Measurements from ENCODE around the gene SEMA5A.

Gene SEMA5A

GRCh38 chr5:9545992-9546851, at the start of gene SEMA5A:
TSS of gene SEMA5A (minus strand) at chr5:9546075. CDS start at chr5:9379946, 166,129 bp downstream.
- DNase-seq: peak; percentile 1 to 6

GRCh38 chr5:9594913-9595312, 49.0 kb upstream of the SEMA5A start:
- DNase-seq: no peak

GRCh38 chr5:9589049-9589835, 43.4 kb upstream of the SEMA5A start:
- DNase-seq: no peak

- no peak for DNase-seq
Measured at GRCh38 chr5:9588254-9588653, 42.4 kb upstream of the SEMA5A start.

- no peak for DNase-seq
Measured at GRCh38 chr5:9587135-9587534, 41.3 kb upstream of the SEMA5A start.

GRCh38 chr5:9582406-9582805, 36.5 kb upstream of the SEMA5A start:
- DNase-seq: no peak

- DNase-seq: no peak
Measured at GRCh38 chr5:9573796-9574195, 27.9 kb upstream of the SEMA5A start.

- DNase-seq: no peak
Measured at GRCh38 chr5:9572246-9572645, 26.4 kb upstream of the SEMA5A start.

- DNase-seq: no peak
Measured at GRCh38 chr5:9570876-9571275, 25.0 kb upstream of the SEMA5A start.

GRCh38 chr5:9567039-9567438, 21.2 kb upstream of the SEMA5A start:
- no peak for DNase-seq

GRCh38 chr5:9564752-9565151, 18.9 kb upstream of the SEMA5A start:
- DNase-seq: no peak

- DNase-seq: no peak
Measured at GRCh38 chr5:9562141-9562540, 16.3 kb upstream of the SEMA5A start.

GRCh38 chr5:9559965-9560364, 14.1 kb upstream of the SEMA5A start:
- DNase-seq: no peak

GRCh38 chr5:9558319-9558965, 12.6 kb upstream of the SEMA5A start:
- no peak for DNase-seq

- no peak for DNase-seq
Measured at GRCh38 chr5:9557696-9558095, 11.8 kb upstream of the SEMA5A start.

GRCh38 chr5:9555961-9556360, 10.1 kb upstream of the SEMA5A start:
- DNase-seq: no peak

GRCh38 chr5:9554122-9554521, 8.2 kb upstream of the SEMA5A start:
- no peak for DNase-seq

GRCh38 chr5:9553561-9553960, 7.7 kb upstream of the SEMA5A start:
- DNase-seq: no peak

- DNase-seq: no peak
Measured at GRCh38 chr5:9551567-9552537, 6.0 kb upstream of the SEMA5A start.

GRCh38 chr5:9549941-9550340, 4.1 kb upstream of the SEMA5A start:
- no peak for DNase-seq

- DNase-seq: no peak
Measured at GRCh38 chr5:9547122-9547947, 1.5 kb upstream of the SEMA5A start.
